Medulla oblongata (tissue), 1 donor: ENCODE measurements around the gene CORT.
"Not testable (repeated sequence)": the region's sequence is repeated elsewhere in the genome, so short reads cannot be mapped to it uniquely, and the experiment has no call there.

Experiments
- DNase-seq: peaks from one replicate; pipeline ENCODE4 v3.0.0-alpha.2; 2015; ENCODE audit errors: extremely low spot score

CORT gene

GRCh38 chr1:10449751-10450150 is at the start of gene CORT:
CORT (plus strand) TSS chr1:10450031; CDS start chr1:10450224, 193 bp downstream.
- no peak for DNase-seq

GRCh38 chr1:10401281-10401680 is 48.5 kb upstream of the CORT start:
- no peak for DNase-seq

GRCh38 chr1:10402729-10403274 is 47.0 kb upstream of the CORT start:
- no peak for DNase-seq

GRCh38 chr1:10407201-10407600 is 42.6 kb upstream of the CORT start:
- DNase-seq = no peak

- peak; percentile 61 for DNase-seq
Measured at GRCh38 chr1:10415211-10415930, 34.5 kb upstream of the CORT start.

- not testable (repeated sequence) for DNase-seq
Measured at GRCh38 chr1:10415967-10416366, 33.9 kb upstream of the CORT start.

GRCh38 chr1:10418741-10419140 is 31.1 kb upstream of the CORT start:
- not testable (repeated sequence) for DNase-seq

- no peak for DNase-seq
Measured at GRCh38 chr1:10419351-10419750, 30.5 kb upstream of the CORT start.

GRCh38 chr1:10421637-10422036 is 28.2 kb upstream of the CORT start:
- no peak for DNase-seq

GRCh38 chr1:10424034-10424433 is 25.8 kb upstream of the CORT start:
- no peak for DNase-seq

GRCh38 chr1:10424651-10425050 is 25.2 kb upstream of the CORT start:
- DNase-seq = no peak

- not testable (repeated sequence) for DNase-seq
Measured at GRCh38 chr1:10425826-10426534, 23.9 kb upstream of the CORT start.

GRCh38 chr1:10426535-10426848 is 23.3 kb upstream of the CORT start:
- not testable (repeated sequence) for DNase-seq

GRCh38 chr1:10428984-10429383 is 20.8 kb upstream of the CORT start:
- DNase-seq = no peak

- peak; percentile 41 for DNase-seq
Measured at GRCh38 chr1:10429868-10430215, 20.0 kb upstream of the CORT start.

- peak; percentile 93 for DNase-seq
Measured at GRCh38 chr1:10430216-10431069, 19.4 kb upstream of the CORT start, which contains the start of gene CENPS. CENPS (plus strand) TSS chr1:10430433; CDS start chr1:10430518, 85 bp downstream.

GRCh38 chr1:10431070-10431730 is 18.6 kb upstream of the CORT start:
- no peak for DNase-seq

GRCh38 chr1:10432910-10433700 is 16.7 kb upstream of the CORT start:
- no peak for DNase-seq

GRCh38 chr1:10433790-10434189 is 16.0 kb upstream of the CORT start:
- no peak for DNase-seq

- no peak for DNase-seq
Measured at GRCh38 chr1:10434590-10434989, 15.2 kb upstream of the CORT start.

- no peak for DNase-seq
Measured at GRCh38 chr1:10437052-10437451, 12.8 kb upstream of the CORT start.
